GM19372 (cell line): ENCODE measurements around the gene DOC2A.
"Not testable (repeated sequence)": the region's sequence is repeated elsewhere in the genome, so short reads cannot be mapped to it uniquely, and the experiment has no call there.

Experiments used
- ATAC-seq: cut with Tn5 transposase; IDR thresholded peaks from one replicate; pipeline ENCODE4 v1.9.1; 2021; ENCODE audit warnings: mild to moderate bottlenecking, low read depth, moderate library complexity; ENCODE audit not compliant: unreplicated experiment

Gene DOC2A

GRCh38 chr16:30027588-30028437 is 17.0 kb upstream of the DOC2A start:
- no peak for ATAC-seq

GRCh38 chr16:30026449-30026848 is 15.6 kb upstream of the DOC2A start:
- no peak for ATAC-seq

GRCh38 chr16:30025574-30025973 is 14.7 kb upstream of the DOC2A start:
- ATAC-seq, result no peak

- no peak for ATAC-seq
Observed at GRCh38 chr16:30025156-30025555, 14.3 kb upstream of the DOC2A start.

- ATAC-seq, result no peak
Observed at GRCh38 chr16:30024451-30024850, 13.6 kb upstream of the DOC2A start.

- ATAC-seq, result no peak
Observed at GRCh38 chr16:30023586-30023985, 12.8 kb upstream of the DOC2A start.

GRCh38 chr16:30022887-30023286 is 12.1 kb upstream of the DOC2A start, which contains the start of gene C16orf92:
TSS of gene C16orf92 (plus strand) at chr16:30023198. CDS start at chr16:30023341, 143 bp downstream.
- no peak for ATAC-seq

- no peak for ATAC-seq
Observed at GRCh38 chr16:30018731-30019158, 7.9 kb upstream of the DOC2A start.

- not testable (repeated sequence) for ATAC-seq
Observed at GRCh38 chr16:30017937-30018336, 7.1 kb upstream of the DOC2A start.

- ATAC-seq, result no peak
Observed at GRCh38 chr16:30017277-30017656, 6.4 kb upstream of the DOC2A start.

- ATAC-seq, result no peak
Observed at GRCh38 chr16:30016555-30017276, 5.9 kb upstream of the DOC2A start.

GRCh38 chr16:30015450-30015849 is 4.6 kb upstream of the DOC2A start:
- ATAC-seq, result not testable (repeated sequence)

- not testable (repeated sequence) for ATAC-seq
Observed at GRCh38 chr16:30012598-30012997, 1.8 kb upstream of the DOC2A start.

- no peak for ATAC-seq
Observed at GRCh38 chr16:30011714-30012504, 1.1 kb upstream of the DOC2A start.

- ATAC-seq, result no peak
Observed at GRCh38 chr16:30009990-30010843, 610 bp downstream of the DOC2A start.

GRCh38 chr16:30009085-30009862 is 1.6 kb downstream of the DOC2A start:
- ATAC-seq, result no peak

- ATAC-seq, result no peak
Observed at GRCh38 chr16:30007378-30007895, 3.4 kb downstream of the DOC2A start.

GRCh38 chr16:30006659-30007377 is 4.0 kb downstream of the DOC2A start:
- ATAC-seq, result no peak
